Subcutaneous abdominal adipose tissue (tissue), 5 donors: ENCODE results near the gene DEPDC5.
A peak's percentile ranks its signal among the peaks of the same experiment; 100 is the strongest.

Source experiments
- H3K27ac ChIP-seq: one replicate; pipeline ENCODE4 v1.7.0; 2013; ENCODE audit warnings: low read depth, mild to moderate bottlenecking, inconsistent platforms, low read length, moderate library complexity
- H3K27me3 ChIP-seq, 5 donors: one replicate each; pipeline ENCODE4 v1.7.0; 2013; ENCODE audit warnings: low read length in 5 of 5, inconsistent platforms in 1 of 5; ENCODE audit not compliant: control insufficient read depth in 5 of 5, insufficient read depth in 4 of 5
- H3K36me3 ChIP-seq, 5 donors: one replicate each; pipeline ENCODE4 v1.7.0; 2013; ENCODE audit warnings: low read length in 5 of 5; ENCODE audit not compliant: control insufficient read depth in 5 of 5, insufficient read depth in 5 of 5
- H3K4me1 ChIP-seq, 5 donors: one replicate each; pipeline ENCODE4 v1.7.0; 2013; ENCODE audit warnings: low read length in 5 of 5, mild to moderate bottlenecking in 3 of 5, moderate library complexity in 1 of 5; ENCODE audit not compliant: control insufficient read depth in 5 of 5, insufficient read depth in 5 of 5
- H3K4me3 ChIP-seq, 5 donors: one replicate each; pipeline ENCODE4 v1.7.0; 2013; ENCODE audit warnings: low read length in 5 of 5, low read depth in 1 of 5
- H3K9ac ChIP-seq, 5 donors: one replicate each; pipeline ENCODE4 v1.7.0; 2013; ENCODE audit warnings: low read length in 5 of 5, mild to moderate bottlenecking in 4 of 5, moderate library complexity in 3 of 5
- H3K9me3 ChIP-seq, 5 donors: one replicate each; pipeline ENCODE4 v1.7.0; 2013; ENCODE audit warnings: low read length in 5 of 5; ENCODE audit not compliant: control insufficient read depth in 5 of 5
- donor health status: healthy.
- donor health status: healthy.
- donor health status: healthy.
- donor health status: healthy.
- donor health status: healthy.

Gene DEPDC5

DNA sequence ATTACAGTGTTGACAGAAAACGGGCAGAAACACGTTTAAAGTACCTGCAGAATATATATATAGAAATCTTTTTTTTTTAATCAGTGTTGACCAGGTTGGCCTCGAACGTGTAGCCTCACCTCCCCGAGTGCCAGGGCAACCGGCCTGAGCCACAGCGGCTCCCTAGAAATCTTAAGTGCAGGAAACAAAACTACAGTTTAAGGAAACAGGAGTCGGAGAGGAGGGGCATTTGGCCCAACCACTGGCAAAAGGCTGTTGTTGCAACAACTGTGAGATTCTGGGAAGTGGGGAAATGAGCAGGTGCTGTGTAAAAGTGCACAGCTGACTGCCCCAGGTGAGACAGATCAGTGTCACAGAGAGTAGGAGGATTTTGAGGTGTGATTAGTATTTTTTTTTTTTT, 194.2 kb downstream of the DEPDC5 start:
- Histone ChIP-seq H3K36me3 (peaks cover 2 to 21% (median 8%) of the 10 kb centered on the region in 5 donors), H3K4me1 (peaks cover 14 to 63% (median 58%) of the 10 kb centered on the region in 5 donors), H3K9ac (no peak overlapping the region)

GRCh38 chr22:31950226-31950625, 196.4 kb downstream of the DEPDC5 start:
- Histone ChIP-seq H3K9me3 (no peaks in the 10 kb centered on the region), H3K9ac (no peak overlapping the region), H3K27ac (peak overlapping the region; percentile 95), H3K27me3 (no peaks in the 10 kb centered on the region), H3K4me1 (peaks cover 12 to 76% (median 68%) of the 10 kb centered on the region in 5 donors), H3K36me3 (peaks cover 2 to 21% (median 8%) of the 10 kb centered on the region in 5 donors), H3K4me3 (no peak overlapping the region)

More for the DNA sequence above, 194.2 kb downstream of the DEPDC5 start:
- H3K9me3 ChIP-seq, result no peaks in the 10 kb centered on the region
- no peaks in the 10 kb centered on the region for H3K27me3 ChIP-seq
- no peak overlapping the region for H3K27ac ChIP-seq
- no peak overlapping the region for H3K4me3 ChIP-seq

- no peak overlapping the region for H3K4me3 ChIP-seq
- no peaks in the 10 kb centered on the region for H3K9me3 ChIP-seq
- peaks cover 5 to 67% (median 56%) of the 10 kb centered on the region in 5 donors for H3K4me1 ChIP-seq
- peak overlapping the region in 3 of 5 donors; percentile 23 to 53 (median 24) for H3K9ac ChIP-seq
- peak overlapping the region; percentile 95 for H3K27ac ChIP-seq
- H3K27me3 ChIP-seq, result no peaks in the 10 kb centered on the region
- peaks cover 6 to 27% (median 14%) of the 10 kb centered on the region in 5 donors for H3K36me3 ChIP-seq
Measured at GRCh38 chr22:31951194-31952093, 197.6 kb downstream of the DEPDC5 start.

DNA sequence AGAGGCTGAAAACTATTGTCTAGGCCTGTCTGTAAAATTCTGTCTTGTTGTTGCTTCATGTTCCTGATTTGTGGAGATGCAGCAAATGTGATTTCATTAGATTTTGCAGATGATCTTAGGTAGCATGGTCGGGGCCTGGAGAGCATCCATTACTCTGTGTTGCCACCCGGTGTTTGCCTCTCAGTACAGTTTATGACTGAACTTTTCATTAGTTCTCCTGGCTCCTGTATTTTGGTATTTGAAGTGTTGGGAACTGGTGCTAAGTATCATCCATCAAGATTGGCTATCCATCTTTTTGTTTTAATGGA, 198.2 kb downstream of the DEPDC5 start:
- Histone ChIP-seq H3K36me3 (peaks cover 10 to 33% (median 20%) of the 10 kb centered on the region in 5 donors), H3K27me3 (no peaks in the 10 kb centered on the region), H3K9ac (peak overlapping the region in 1 of 5 donors; percentile 23), H3K9me3 (no peaks in the 10 kb centered on the region), H3K4me3 (no peak overlapping the region), H3K4me1 (peaks cover 3 to 63% (median 50%) of the 10 kb centered on the region in 5 donors), H3K27ac (peak overlapping the region; percentile 95)

- no peak overlapping the region for H3K4me3 ChIP-seq
- peaks cover 12 to 37% (median 22%) of the 10 kb centered on the region in 5 donors for H3K36me3 ChIP-seq
- H3K9ac ChIP-seq, result no peak overlapping the region
- H3K4me1 ChIP-seq, result peaks cover 3 to 60% (median 48%) of the 10 kb centered on the region in 5 donors
- H3K27me3 ChIP-seq, result no peaks in the 10 kb centered on the region
- H3K9me3 ChIP-seq, result no peaks in the 10 kb centered on the region
- H3K27ac ChIP-seq, result peak overlapping the region; percentile 95
Measured at GRCh38 chr22:31952472-31952871, 198.7 kb downstream of the DEPDC5 start.

DNA sequence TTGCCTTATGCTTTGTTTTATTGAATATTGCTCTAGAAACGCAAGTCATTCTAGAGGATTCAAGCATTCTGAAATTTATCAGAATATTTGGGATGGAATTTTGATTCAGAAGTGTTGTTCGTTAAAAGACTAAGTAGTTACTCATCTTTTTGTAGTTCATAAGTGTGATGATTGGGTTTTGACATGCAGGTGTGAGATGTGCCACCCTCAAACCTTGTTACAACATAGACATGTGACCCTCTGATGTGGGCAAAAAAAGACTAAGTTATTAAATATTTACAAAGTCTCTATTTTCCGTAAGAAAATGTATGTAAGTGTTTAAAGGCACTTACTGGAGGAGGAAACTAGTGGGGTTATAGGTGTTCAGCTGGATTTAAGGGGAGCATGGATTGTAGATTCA, 199.4 kb downstream of the DEPDC5 start:
- H3K27ac ChIP-seq, result peak overlapping the region; percentile 95
- H3K36me3 ChIP-seq, result peaks cover 17 to 41% (median 30%) of the 10 kb centered on the region in 5 donors
- no peaks in the 10 kb centered on the region for H3K27me3 ChIP-seq
- no peaks in the 10 kb centered on the region for H3K9me3 ChIP-seq
- H3K4me3 ChIP-seq, result no peak overlapping the region
- H3K4me1 ChIP-seq, result peaks cover 3 to 57% (median 48%) of the 10 kb centered on the region in 5 donors
- no peak overlapping the region for H3K9ac ChIP-seq

GRCh38 chr22:31954535-31955523, 201.0 kb downstream of the DEPDC5 start:
- no peaks in the 10 kb centered on the region for H3K9me3 ChIP-seq
- H3K9ac ChIP-seq, result peak overlapping the region in 1 of 5 donors; percentile 39
- peaks cover 15 to 42% (median 29%) of the 10 kb centered on the region in 5 donors for H3K36me3 ChIP-seq
- H3K4me1 ChIP-seq, result peaks cover 3 to 57% (median 48%) of the 10 kb centered on the region in 5 donors
- no peaks in the 10 kb centered on the region for H3K27me3 ChIP-seq
- no peak overlapping the region for H3K4me3 ChIP-seq
- H3K27ac ChIP-seq, result peak overlapping the region; percentile 95

GRCh38 chr22:31956360-31956759, 202.5 kb downstream of the DEPDC5 start:
- Histone ChIP-seq H3K36me3 (peaks cover 15 to 30% (median 24%) of the 10 kb centered on the region in 5 donors), H3K4me1 (peaks cover 0 to 42% (median 33%) of the 10 kb centered on the region in 5 donors), H3K27ac (peak overlapping the region; percentile 95)

More at GRCh38 chr22:31956360-31956759, 202.5 kb downstream of the DEPDC5 start:
- Histone ChIP-seq H3K4me3 (no peak overlapping the region), H3K9me3 (no peaks in the 10 kb centered on the region), H3K9ac (no peak overlapping the region), H3K27me3 (no peaks in the 10 kb centered on the region)
